GM18868 (cell line): Measurements from ENCODE around the gene ADGRE2.

Experiments used
- ATAC-seq: cut with Tn5 transposase; IDR thresholded peaks from one replicate; pipeline ENCODE4 v1.9.1; 2021; ENCODE audit warnings: mild to moderate bottlenecking, moderate library complexity; ENCODE audit not compliant: unreplicated experiment

The ADGRE2 gene

DNA sequence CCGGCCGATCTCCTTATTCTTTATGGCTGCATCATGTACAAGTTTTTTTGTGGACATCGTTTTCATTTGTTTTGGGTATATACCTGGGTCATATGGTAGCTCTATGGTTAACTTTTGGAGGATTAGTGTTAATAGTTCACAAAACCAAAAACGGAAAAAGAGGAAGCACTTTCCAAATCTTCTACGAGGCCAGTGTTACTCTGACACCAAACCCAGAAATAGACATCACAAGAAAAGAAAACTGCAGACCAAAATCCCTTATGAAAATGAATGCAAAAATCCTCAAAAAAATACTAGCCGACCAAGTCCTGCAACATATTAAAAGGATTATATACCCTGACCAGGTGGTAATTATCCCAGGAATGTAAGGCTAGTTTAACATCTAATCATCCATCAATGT lies 29.8 kb downstream of the ADGRE2 start:
- no peak for ATAC-seq

DNA sequence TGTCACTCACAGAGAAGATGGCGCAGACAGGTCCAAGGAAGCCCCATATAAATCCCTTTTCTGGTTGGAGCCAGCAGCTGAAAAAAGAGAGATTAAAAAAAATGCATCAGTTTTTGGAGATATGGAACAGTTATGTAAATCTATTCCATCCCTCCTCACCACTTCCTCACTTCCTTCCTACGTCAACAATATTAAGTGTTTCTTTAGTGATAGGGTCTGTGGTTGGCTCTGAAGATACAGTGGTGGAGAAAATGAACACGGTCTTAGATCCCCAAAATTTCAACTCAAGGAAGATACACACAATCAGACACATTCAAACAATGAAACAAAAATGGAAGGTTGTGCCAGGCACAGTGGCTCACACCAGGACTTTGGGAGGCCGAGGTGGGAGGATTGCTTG lies 31.5 kb downstream of the ADGRE2 start:
- no peak for ATAC-seq

GRCh38 chr19:14735915-14736314 lies 42.4 kb downstream of the ADGRE2 start:
- ATAC-seq: no peak

GRCh38 chr19:14733574-14733973 lies 44.8 kb downstream of the ADGRE2 start:
- no peak for ATAC-seq

DNA sequence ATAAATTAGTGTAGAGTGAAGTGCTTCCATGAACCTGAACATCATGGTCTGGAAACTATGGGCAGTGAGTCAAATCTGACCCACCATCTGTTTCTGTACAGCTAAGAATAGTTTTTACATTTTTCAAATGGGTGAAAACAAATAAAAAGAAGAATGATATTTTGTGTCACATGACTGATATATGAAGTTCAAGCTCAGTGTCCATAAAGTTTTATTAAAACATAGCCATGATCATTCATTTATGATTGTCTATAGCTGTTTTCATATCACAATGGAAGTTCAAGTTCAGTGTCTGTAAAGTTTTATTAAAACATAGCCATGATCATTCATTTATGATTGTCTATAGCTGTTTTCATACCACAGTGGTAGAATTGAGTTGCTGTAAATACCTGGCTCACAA lies 45.9 kb downstream of the ADGRE2 start:
- no peak for ATAC-seq

DNA sequence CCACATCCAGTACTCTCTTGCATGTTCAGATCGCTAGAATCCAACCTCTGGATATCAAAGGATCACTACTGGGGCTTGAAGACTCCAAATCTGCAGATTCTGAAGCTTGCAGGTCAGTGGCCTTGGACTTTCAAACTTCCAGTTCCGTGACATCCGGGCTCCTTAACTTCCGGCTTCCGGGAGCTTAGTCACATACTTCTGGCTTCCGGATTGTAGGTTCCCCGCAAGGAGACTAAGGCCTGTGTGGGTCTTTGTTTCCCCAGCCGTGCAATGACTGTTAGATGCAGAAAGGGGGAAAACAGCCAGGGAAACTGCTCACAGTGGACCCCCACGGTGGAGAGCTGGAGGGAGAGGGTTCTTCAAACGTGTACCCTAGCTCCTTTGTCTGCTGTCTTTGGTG lies 47.2 kb downstream of the ADGRE2 start:
- ATAC-seq: no peak

GRCh38 chr19:14728595-14728994 lies 49.8 kb downstream of the ADGRE2 start:
- no peak for ATAC-seq

- no peak for ATAC-seq
These were observed 56.2 kb downstream of the ADGRE2 start for GRCh38 chr19:14722127-14722526.

- ATAC-seq: no peak
These were observed 59.2 kb downstream of the ADGRE2 start for GRCh38 chr19:14719162-14719561.

- ATAC-seq: no peak
These were observed 59.7 kb downstream of the ADGRE2 start for GRCh38 chr19:14718522-14719116.

GRCh38 chr19:14715841-14716240 lies 62.5 kb downstream of the ADGRE2 start:
- no peak for ATAC-seq

DNA sequence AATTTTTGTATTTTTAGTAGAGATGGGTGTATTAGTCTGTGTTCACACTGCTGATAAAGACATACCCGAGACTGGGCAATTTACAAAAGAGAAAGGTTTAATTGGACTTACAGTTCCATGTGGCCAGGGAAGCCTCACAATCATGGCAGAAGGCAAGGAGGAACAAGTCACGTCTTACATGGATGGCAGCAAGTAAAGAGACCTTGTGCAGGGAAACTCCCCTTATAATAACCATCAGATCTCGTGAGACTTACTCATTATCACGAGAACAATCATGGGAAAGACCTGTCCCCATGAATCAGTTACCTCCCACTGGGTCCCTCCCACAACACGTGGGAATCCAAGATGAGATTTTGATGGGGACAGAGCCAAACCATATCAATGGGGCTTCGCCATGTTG lies 73.9 kb downstream of the ADGRE2 start:
- ATAC-seq: no peak

DNA sequence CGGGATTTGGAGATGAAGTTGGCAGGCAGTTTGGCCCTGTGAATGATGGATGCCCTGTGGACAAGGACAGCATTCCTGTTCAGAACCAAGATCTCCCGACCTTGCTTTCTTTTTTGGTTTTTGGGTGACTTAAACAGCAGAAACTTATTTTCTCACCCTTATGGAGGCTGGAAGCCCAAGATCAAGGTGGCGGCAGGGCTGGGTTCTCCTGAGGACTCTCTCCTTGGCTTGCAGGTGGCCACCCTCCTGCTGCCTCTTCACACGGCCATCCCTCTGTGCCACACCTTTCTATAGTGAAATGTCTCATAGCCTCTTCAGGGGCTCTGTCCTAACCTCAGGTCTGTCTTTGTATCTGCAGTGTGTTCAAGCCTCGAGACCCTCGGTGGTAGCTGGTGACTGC lies 74.5 kb downstream of the ADGRE2 start:
- no peak for ATAC-seq

GRCh38 chr19:14700711-14701375 lies 77.5 kb downstream of the ADGRE2 start:
- ATAC-seq: no peak

DNA sequence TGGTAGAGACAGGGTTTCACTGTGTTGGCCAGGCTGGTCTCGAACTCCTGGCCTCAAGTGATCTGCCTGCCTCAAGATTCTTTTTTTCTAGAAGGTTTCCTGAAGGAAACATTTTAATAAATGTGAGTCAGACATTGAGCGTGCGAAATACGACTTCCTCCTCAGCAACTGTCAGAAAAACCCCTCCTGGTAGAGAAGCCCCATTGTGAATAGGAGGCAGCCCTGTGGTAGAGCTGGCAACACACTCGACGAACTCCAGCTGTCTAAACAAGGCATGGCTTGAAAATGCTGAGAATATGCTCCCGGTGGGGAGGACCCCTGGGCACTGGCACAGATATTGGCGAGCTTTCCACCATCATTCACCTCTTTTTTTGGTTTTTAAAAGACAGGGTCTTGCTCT lies 78.7 kb downstream of the ADGRE2 start:
- ATAC-seq: no peak

- ATAC-seq: no peak
These were observed 82.9 kb downstream of the ADGRE2 start for GRCh38 chr19:14695471-14695870.

DNA sequence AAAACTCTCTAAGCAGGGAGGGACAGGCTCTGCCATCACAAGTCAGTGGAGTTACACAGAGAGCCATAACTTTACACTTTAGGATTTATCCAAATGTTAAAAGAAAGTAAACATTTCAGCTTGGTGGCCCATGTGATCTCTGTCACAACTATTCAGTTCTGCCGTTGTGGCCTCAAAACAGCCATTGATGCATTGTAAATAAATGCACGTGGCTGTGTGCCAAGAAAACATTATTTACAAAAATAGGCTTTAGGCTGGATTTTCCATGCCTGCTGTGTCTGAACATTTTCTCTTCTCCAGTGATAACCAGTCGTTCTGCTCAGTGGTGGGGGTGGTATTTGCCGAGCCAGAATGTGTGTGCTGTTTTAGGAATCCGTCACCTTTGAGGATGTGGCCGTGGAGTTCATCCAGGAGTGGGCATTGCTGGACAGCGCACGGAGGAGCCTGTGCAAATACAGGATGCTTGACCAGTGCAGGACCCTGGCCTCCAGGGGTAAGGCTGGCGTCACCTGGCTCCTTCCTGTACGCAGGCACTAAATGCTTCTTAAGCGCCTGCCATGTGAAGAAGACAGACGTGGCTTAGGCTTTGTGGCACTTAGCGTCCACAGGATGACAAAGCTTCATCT lies 83.6 kb downstream of the ADGRE2 start:
- no peak for ATAC-seq

DNA sequence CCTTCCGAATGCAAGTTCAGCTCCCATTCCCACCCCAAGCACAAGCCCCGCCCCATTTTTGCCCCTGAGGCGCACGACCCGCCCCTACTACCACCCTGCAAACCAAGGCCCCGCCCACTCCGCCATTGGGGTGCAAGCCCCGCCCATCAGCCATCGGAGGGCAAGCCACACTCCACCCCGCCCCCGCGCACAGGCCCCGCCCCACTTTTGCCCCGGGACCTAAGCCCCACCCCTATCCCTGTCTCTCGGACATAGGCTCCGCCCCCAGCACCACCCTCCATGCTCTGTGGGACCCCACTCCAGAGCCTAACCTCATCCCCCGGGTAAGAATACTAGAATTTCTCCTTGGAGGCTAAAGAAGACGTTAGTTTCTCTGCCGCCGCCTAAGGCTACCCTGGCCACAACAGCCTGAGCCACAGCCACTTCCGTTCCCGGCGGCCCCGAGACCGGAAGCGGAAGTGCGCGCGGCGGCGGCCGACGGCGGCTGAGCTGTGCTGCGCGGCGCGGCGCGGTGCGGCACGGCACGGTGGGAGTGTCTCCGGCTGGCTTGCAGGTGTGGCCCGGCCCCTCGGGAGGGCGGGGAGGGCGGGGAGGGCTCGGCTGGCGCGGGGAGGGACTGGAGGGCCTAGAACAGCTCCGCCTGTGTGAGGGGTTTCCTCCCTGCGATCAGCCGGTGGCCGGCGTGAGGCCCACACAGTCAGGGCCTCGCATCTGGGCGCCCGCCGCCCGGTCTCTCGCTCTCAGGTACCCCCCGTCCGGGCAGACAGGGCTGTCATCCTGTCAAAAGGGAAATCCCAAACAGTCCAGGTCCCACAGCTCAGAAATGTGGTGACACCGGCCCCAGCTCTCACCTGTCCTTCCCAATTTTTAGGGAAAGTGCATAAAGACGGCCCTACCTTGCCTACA lies 88.5 kb downstream of the ADGRE2 start, which contains the start of gene ZNF333:
Gene ZNF333, plus strand, starts transcription at position 451 of the 906 bp plus-strand sequence. CDS start 3,444 bp downstream, outside the sequence.
- peak; percentile 90 for ATAC-seq

GRCh38 chr19:14686411-14686810 lies 91.9 kb downstream of the ADGRE2 start:
- ATAC-seq: no peak

GRCh38 chr19:14683439-14683838 lies 94.9 kb downstream of the ADGRE2 start:
- ATAC-seq: no peak
